ENCODE measurements around the gene ACYP2.
"Not testable (repeated sequence)": the region's sequence is repeated elsewhere in the genome, so short reads cannot be mapped to it uniquely, and the experiment has no call there.

ACYP2 gene

DNA sequence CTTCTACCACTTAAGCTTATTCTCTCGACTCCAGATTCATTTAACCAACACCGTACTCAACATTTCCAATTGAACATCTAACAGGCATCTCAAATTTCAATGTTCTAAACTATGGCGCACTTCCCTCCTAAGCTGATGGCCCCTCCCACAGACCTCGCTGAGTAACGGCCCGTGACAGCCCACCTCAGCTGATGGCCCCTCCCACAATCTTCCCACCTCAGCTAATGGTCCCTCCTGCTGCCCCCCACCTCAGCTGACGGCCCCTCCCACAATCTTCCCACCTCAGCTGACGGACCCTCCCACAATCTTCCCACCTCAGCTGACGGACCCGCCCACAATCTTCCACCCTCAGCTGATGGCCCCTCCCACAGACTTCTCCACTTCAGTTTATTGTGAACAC, 197.7 kb downstream of the ACYP2 start:
- in situ Hi-C loops (cut with MboI; ENCODE audit: low sequenced_read_pairs): no loop called here

DNA sequence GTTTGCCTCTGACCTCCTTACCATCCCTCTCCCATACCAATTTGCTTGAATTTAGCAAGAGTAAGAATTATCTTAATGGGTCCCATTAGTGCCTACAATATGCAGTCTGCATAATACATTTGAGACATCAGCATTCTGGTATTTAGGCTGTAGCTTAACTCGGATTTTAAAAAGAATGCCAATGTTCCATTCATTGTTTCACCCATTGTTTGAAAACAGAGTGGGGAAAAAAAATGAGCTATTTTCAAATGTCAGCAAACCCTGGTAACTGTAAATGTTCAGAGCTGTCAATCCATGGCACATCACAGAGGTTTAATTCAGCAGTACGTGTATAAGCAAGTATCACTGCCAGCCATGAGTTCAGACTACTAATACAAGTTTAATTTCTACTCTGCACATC, 202.6 kb downstream of the ACYP2 start:
- in situ Hi-C loops (cut with MboI; ENCODE audit: low sequenced_read_pairs): no loop called here

DNA sequence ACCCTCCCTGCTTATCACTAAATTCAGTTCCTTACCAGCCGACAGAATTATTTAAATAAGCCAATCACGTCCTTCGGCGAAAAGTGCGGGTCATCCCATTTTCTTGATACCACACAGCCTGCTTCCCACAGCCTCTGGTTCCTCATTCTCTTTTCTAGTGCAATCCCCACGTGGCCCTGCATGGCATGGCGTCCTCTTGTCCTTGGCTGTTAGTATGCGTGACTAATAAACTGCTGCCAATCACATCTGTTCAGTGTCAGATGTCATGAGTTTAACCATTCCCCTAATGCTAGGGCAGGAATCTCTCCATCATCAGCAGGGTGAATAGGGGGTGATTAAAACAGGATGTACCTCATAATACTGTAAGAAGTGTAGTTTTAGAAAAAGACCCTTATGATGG, 203.4 kb downstream of the ACYP2 start:
- in situ Hi-C loops (cut with MboI; ENCODE audit: low sequenced_read_pairs): no loop called here

DNA sequence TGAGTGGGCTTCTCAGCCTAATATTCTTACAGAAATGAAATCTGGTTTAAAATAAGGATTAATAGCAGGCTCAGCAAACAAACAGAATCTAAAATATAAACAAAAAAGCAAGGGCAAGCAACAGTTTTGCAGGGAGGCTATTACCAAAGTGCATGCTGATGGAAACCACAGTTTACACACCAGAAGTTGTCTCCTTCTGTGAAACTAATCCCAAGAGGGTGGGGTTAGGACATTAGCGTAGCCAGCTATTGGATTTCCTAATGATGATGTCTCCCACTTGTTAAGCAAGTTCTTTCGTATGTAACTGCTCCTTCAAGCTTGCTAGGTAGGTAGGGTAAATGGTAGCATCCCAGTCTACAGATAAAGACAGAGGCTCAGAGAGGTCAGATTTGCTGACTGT, 205.6 kb downstream of the ACYP2 start:
- in situ Hi-C loops (cut with MboI; ENCODE audit: low sequenced_read_pairs): no loop called here

DNA sequence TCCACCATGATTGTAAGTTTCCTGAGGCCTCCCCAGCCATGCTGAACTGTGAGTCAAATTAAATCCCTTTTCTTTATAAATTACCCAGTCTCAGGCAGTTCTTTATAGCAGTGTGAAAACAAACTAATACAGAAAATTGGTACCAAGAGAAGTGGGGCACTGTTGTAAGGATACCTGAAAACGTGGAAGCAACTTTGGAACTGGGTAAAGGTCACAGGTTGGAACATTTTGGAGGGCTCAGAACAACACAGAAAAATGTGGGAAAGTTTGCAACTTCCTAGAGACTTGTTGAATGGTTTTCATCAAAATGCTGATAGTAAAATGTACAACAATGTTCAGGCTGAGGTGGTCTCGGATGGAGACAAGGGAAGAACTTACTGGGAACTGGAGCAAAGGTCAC, 209.1 kb downstream of the ACYP2 start:
- in situ Hi-C loops (cut with MboI; ENCODE audit: low sequenced_read_pairs): not testable (repeated sequence)

DNA sequence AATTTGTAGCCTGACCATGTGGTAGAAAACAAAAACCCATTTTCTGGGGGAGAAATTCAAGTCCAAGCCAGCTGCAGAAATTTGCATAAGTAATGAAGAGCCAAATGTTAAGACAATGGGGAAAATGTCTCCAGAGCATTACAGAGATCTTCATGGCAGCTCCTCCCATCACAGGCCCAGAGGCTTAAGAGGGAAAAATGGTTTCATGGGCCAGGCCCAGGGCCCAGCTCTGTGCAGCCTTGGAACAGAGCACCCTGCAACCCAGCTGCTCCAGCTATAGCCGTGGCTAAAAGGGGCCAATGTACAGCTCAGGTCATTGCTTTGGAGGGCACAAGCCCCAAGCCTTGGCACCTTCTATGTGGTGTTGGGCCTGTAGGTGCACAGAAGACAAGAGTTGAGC, 209.7 kb downstream of the ACYP2 start:
- in situ Hi-C loops (cut with MboI; ENCODE audit: low sequenced_read_pairs): no loop called here

DNA sequence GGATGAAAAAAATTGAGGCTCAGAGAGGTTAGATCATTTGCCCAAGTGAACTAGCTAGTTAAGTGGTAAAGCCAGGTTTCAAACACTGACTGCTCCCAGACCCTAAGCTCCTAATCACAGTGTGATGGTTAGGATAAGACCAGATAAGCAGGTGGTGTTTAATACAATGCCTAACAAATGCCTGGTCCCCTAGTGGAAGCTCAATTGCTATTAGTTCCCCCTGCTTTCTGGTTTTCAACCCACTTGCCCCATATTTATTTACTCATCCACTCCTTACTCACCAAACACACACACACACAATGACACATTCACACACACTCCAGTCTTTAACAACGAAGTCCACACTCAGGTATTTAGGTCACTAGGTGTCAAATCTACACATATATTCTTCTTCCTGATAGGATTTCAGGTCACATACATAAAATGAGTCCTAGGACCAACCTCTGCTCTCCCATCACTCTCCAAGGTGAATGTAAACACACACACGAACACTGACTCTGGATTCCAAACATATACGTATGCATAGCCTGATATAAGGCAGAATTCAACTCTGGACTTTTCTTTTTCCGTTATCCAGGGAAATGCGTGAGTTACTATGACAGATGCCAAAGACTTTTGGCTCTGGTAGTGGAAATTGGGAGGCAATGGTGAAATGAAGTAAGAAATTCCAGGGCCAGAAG, 214.2 kb downstream of the ACYP2 start:
- in situ Hi-C loops (cut with MboI; ENCODE audit: low sequenced_read_pairs): no loop called here

DNA sequence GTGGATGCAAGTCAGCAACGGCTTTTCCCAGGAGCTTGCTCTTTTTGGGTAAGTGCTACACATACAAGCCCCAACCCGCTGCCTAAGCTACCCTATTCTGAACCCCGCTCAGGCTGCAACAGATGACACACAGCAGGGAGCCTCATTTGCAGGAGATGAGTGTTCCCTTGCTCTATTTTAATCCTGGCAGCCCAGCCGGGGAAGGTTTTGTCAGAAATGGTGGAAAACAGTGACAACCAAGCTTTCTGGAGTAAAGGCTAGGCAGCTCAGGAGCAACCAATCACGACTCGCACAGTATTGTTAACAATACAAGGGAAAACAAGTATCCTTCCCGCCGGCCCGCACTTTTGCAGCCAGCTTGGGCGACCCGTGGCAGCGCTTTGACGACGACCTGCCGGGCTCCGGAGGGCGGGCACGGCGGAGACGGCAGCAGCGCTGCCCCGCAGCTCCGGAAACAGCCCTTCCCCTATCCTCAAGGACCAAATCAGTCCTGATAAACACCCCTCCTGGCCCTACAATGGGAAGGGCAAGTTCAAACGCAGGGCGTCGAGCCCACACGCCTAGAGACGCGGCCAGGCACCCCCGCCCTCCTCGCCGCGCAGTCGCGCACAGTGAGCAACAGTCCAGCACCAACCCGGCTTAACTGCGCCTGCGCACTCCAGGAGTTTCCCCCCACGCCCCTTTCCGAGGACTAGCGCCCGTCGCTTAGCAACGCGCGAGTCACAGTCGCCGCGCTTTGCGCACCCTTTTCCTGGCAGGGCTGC, 214.9 kb downstream of the ACYP2 start:
- in situ Hi-C loops (cut with MboI; ENCODE audit: low sequenced_read_pairs): no loop called here

DNA sequence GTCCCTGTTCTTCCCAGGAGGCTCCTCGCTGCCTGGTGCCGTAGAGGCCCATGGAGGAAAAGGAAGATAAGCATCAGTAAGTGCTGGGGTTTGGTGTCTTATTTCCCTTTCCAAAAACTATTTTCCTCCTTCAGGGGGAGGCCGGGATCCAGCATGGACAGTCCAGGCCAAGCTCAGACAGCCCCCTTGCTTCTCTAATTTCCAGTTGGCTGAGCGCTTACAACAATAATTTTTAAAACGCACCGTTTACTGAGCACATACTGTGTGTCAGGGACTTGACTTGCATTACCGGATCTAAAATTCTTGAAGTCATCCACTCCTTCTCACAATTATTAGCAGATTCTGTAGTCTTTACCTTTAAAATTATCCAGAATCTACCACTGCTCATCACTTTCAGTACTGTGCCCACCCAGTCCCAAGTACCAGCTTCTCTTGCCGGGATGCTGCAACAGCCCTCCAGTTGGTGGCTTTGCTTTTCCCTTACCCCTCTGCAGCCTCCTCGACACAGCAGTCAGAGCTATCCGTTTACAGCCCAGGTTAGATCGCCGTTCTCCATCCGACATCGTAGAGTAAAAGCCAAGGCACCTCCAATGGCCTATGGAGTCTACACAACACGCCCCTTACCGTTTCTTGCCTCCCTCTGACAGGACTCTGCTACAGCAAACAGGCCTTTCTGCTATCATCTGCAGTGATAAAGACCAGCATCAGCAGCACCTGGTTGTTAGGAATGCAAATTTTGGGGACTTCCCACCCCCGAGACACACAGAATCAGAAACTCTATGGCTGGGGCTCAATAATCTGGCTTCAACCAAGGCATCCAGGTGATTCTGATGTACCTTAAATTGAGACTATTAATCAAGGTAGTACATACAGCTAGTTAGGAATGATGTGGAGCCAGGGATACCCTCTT, 215.8 kb downstream of the ACYP2 start:
- in situ Hi-C loops (cut with MboI; ENCODE audit: low sequenced_read_pairs): no loop called here

DNA sequence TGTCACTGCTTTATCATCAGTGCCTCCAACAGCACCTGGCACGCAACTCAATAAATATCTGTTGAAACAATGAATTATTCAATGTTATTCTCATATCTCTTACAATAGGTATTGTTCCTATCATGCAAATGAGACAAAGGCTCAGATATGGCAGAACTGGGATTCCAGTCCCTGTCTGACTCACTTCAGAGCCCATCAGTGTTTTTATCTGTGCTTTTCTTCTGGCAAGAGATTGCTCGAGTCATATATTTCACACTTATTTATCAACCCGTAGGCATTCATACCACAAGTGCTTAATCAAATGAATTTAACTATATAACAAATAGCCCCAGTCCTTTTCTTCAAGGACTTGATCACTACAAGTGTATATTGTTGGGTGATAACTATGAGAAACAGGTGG, 217.0 kb downstream of the ACYP2 start:
- in situ Hi-C loops (cut with MboI; ENCODE audit: low sequenced_read_pairs): no loop called here

DNA sequence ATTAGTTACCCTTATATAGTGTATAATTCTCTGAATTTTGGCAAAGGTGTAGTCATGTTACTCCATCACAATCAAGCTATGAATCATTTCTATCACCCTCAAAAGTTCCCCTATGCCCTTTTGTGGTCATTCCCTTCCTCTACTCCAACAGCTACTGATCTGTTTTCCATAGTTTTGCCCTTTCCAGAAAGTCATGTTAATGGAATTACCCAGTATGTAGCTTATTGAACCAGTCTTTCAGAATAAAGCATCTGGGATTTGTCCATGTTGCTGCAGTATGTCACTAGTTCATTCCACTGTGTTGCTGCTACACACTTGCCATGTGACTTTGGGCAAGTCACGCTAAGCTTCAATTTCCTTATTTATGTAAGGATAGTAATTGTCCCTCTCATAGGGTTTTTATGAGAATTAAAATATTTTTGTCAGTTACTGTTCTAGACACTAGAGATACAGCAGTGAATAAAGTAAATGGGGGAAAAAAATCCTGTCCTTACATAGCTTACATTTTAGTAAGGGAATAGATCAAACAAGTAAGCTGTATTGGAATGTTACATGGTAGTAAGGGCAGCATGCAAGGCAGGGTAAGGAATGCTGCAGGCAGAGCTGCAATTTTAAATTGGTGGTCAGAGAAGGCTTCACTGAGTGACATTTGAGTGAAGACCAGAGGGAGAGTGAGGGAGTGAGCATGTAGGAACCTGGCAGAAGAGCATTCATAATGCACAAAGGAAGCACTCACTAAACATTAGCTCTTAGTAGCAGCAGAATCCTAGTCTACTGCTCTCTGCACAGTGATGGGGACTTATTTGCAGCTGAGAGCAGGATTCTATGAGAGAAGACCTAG, 220.9 kb downstream of the ACYP2 start:
- in situ Hi-C loops (cut with MboI; ENCODE audit: low sequenced_read_pairs): no loop called here

DNA sequence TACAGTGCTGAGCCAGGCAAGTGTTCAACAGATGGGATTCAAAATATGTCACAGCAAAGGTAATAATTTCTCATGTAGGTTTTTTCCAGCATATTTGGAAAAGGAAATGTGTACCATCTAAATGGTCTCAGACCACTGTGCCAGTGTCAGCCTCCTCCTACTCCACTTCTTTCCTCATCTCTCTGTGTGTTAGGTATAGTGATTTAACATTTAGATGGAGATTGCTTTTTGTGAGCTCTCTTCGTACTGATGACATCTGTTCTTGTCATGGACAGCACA, 221.5 kb downstream of the ACYP2 start:
- in situ Hi-C loops (cut with MboI; ENCODE audit: low sequenced_read_pairs): no loop called here

DNA sequence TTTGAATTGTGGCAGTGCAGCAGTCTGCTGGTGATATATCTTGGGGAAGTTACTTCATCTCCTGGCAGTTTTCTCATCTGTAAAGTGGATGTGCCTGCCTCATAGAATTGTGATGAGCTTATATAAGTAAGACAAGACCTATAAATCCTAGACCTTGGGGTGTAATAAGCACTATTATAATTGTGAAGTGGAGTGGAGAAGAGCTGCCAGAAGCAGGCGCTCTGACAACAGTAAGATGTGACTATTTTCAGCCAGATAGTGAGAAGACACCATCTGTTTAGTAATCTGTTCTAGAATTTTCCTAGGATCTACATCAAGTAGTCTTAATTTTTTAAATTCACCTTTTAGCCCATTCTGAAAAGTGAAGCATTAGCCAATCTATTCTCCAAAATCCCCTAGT, 226.2 kb downstream of the ACYP2 start:
- in situ Hi-C loops (cut with MboI; ENCODE audit: low sequenced_read_pairs): no loop called here

DNA sequence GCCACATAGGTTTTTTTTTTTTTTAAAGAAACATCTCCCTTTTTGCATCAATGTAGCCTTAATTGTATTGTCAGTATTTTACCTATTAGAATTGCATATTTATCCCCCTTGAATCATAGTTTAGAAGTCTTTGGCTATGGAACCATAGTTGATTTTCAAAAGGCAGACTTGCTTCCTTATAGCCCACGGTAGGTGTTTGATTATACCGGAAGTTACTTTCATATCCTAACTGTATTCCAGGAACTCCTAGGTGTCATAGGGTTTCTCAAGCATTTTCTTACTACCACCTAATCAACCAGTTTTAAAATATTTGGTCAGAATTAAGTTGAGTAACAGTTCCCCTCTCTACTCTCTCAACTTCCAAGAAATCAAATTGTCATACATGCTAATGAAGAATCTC, 227.2 kb downstream of the ACYP2 start:
- in situ Hi-C loops (cut with MboI; ENCODE audit: low sequenced_read_pairs): no loop called here

DNA sequence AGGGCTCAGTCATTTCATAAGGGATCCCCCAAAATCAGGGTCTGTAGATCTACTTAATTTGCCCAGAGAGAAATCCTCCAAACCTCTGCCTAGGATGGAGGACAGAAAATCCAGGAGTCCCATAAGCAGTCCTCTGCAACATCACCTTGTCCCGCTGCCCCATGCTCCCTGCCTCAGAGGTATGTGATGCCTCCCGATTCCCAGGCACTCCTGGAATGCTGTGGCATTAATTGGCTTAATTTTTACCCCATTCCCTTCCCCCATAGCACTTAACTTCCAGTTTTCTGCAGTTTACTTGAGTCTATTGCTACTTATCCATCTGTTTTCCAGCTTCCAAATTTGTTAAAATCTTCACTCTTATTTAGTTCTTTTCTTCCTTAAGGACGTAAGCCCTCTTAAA, 232.2 kb downstream of the ACYP2 start:
- in situ Hi-C loops (cut with MboI; ENCODE audit: low sequenced_read_pairs): no loop called here

DNA sequence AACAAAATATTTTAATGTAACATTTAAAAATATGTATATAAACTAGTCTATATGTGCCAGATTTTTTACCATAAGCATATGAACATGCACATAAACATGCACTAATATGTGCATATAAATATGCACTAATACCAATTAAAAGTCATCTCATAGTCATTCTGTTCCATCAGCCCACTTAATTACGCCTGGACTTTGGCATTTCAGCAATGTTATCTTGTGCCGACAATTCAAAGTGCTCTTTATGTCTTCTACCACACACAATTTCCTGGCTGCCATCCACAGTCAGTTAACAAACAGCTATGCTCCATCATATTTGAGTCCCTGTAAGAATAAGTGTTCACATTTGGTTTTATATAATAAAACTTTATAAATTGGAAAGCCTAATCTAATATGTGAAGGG, 233.2 kb downstream of the ACYP2 start:
- in situ Hi-C loops (cut with MboI; ENCODE audit: low sequenced_read_pairs): no loop called here

DNA sequence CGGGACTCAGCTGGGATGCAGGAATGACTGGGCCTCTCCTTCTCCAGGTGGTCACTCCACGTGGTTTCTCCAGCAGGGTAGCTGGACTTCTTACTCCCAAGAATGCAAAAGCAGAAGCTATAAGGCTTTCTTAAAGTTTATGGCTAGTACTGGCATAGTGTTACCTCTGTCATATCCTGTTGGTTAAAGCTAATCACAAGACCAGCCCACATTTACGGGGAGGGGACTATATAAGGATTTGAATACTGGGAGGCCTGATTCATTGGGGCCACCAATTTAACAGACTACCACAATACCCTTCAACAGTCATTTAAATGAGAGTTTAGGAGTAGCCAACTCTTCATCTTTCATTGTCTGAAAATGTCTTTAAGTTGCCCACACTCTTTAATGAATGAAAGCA, 235.0 kb downstream of the ACYP2 start:
- in situ Hi-C loops (cut with MboI; ENCODE audit: low sequenced_read_pairs): no loop called here

DNA sequence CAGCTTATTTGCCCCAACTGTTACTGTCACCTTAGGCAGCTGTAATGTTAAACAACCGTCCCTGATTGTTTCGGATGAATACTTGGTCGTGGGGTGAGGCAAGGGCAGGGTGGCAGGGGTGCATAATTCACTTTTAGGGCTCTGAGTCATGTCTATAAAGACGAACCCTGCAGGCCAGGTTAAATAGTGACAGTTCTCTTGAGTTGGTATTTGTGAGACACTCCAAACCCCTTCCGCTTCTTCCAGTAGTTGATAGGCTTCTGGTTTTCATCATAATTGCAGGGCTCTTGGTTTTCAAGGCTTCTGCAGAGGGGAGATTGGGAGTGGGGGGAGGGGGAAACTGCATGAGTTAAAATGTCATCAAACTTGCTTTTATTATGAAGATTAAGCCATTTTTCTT, 237.8 kb downstream of the ACYP2 start:
- in situ Hi-C loops (cut with MboI; ENCODE audit: low sequenced_read_pairs): no loop called here
